Measurements from ENCODE around the gene SYNE2.

- no peak for TF ChIP-seq EZH2 (IDR thresholded peaks at IDR 0.05)
- no peak for TF ChIP-seq POLR2AphosphoS5 (IDR thresholded peaks at IDR 0.05; ENCODE audit: borderline replicate concordance, low read depth, low read length)
Observed at GRCh38 chr14:64049616-64050381, 197.0 kb downstream of the SYNE2 start.
